ENCODE data around the gene KLHL2. TPM values are rescaled to one million over a fixed set of nuclear protein-coding genes. Genes with fewer than 3 reads are reported as not detected.

Gene KLHL2
- total and polyA plus RNA-seq, 2 of the 13 experiments (the other 11 are each of a cell fraction or from before 2014, with no cell fraction given): 9.2 to 17.6 TPM

GRCh38 chr4:165328708-165329107 is 121.3 kb downstream of the KLHL2 start (continued):
- TF ChIP-seq PHF5A (CRISPR knock-in tag; IDR thresholded peaks at IDR 0.05; ENCODE audit: low read depth, unreplicated experiment) (no peak), ELK4 (CRISPR knock-in tag; IDR thresholded peaks at IDR 0.05; ENCODE audit: borderline replicate concordance) (no peak), ZBTB7B (CRISPR knock-in tag; IDR thresholded peaks at IDR 0.05) (no peak), ZFX (CRISPR knock-in tag; IDR thresholded peaks at IDR 0.05; ENCODE audit: low read depth) (peak; percentile 62), ZKSCAN1 (IDR thresholded peaks at IDR 0.05; ENCODE audit: low read length) (no peak), RFXANK (CRISPR knock-in tag; IDR thresholded peaks at IDR 0.05) (no peak), ZNF772 (CRISPR knock-in tag; IDR thresholded peaks at IDR 0.05) (no peak), ZNF710 (CRISPR knock-in tag; IDR thresholded peaks at IDR 0.05; ENCODE audit: borderline replicate concordance) (no peak), HNF4A (CRISPR knock-in tag; IDR thresholded peaks at IDR 0.05) (peak; percentile 85), ZNF44 (CRISPR knock-in tag; IDR thresholded peaks at IDR 0.05) (no peak), NR1H2 (CRISPR knock-in tag; IDR thresholded peaks at IDR 0.05; ENCODE audit: borderline replicate concordance, low read depth) (no peak), ZNF430 (CRISPR knock-in tag; IDR thresholded peaks at IDR 0.05) (no peak), E2F5 (CRISPR knock-in tag; conservative IDR thresholded peaks at IDR 0.05) (no peak), ZNF441 (CRISPR knock-in tag; IDR thresholded peaks at IDR 0.05; ENCODE audit: borderline replicate concordance) (no peak), HDAC1 (CRISPR knock-in tag; IDR thresholded peaks at IDR 0.05) (peak; percentile 59; the same call in 1 of the 2 replicates), POLR2G (IDR thresholded peaks at IDR 0.05; ENCODE audit: low read depth, low read length) (no peak), ZNF101 (CRISPR knock-in tag; IDR thresholded peaks at IDR 0.05; ENCODE audit: borderline replicate concordance, low read depth) (no peak), ZSCAN20 (CRISPR knock-in tag; IDR thresholded peaks at IDR 0.05; ENCODE audit: borderline replicate concordance) (no peak), U2AF1 (optimal IDR thresholded peaks at IDR 0.05; ENCODE audit: low read depth, low read length) (no peak), RARA (CRISPR knock-in tag; IDR thresholded peaks at IDR 0.05) (peak; percentile 30; the same call in 1 of the 2 replicates)
- TF ChIP-seq, protein P1, sequence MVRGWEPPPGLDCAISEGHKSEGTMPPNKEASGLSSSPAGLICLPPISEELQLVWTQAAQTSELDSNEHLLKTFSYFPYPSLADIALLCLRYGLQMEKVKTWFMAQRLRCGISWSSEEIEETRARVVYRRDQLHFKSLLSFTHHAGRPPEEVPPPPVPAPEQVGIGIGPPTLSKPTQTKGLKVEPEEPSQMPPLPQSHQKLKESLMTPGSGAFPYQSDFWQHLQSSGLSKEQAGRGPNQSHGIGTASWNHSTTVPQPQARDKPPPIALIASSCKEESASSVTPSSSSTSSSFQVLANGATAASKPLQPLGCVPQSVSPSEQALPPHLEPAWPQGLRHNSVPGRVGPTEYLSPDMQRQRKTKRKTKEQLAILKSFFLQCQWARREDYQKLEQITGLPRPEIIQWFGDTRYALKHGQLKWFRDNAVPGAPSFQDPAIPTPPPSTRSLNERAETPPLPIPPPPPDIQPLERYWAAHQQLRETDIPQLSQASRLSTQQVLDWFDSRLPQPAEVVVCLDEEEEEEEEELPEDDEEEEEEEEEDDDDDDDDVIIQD (CRISPR knock-in tag; IDR thresholded peaks at IDR 0.05; ENCODE audit: low read depth): no peak
- TF ChIP-seq, protein P2, sequence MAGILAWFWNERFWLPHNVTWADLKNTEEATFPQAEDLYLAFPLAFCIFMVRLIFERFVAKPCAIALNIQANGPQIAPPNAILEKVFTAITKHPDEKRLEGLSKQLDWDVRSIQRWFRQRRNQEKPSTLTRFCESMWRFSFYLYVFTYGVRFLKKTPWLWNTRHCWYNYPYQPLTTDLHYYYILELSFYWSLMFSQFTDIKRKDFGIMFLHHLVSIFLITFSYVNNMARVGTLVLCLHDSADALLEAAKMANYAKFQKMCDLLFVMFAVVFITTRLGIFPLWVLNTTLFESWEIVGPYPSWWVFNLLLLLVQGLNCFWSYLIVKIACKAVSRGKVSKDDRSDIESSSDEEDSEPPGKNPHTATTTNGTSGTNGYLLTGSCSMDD (CRISPR knock-in tag; IDR thresholded peaks at IDR 0.05): no peak
- TF ChIP-seq, protein P3, sequence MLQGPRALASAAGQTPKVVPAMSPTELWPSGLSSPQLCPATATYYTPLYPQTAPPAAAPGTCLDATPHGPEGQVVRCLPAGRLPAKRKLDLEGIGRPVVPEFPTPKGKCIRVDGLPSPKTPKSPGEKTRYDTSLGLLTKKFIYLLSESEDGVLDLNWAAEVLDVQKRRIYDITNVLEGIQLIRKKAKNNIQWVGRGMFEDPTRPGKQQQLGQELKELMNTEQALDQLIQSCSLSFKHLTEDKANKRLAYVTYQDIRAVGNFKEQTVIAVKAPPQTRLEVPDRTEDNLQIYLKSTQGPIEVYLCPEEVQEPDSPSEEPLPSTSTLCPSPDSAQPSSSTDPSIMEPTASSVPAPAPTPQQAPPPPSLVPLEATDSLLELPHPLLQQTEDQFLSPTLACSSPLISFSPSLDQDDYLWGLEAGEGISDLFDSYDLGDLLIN (CRISPR knock-in tag; IDR thresholded peaks at IDR 0.05; ENCODE audit: borderline replicate concordance): no peak
